ENCODE measurements around the gene DEXI.

DNA sequence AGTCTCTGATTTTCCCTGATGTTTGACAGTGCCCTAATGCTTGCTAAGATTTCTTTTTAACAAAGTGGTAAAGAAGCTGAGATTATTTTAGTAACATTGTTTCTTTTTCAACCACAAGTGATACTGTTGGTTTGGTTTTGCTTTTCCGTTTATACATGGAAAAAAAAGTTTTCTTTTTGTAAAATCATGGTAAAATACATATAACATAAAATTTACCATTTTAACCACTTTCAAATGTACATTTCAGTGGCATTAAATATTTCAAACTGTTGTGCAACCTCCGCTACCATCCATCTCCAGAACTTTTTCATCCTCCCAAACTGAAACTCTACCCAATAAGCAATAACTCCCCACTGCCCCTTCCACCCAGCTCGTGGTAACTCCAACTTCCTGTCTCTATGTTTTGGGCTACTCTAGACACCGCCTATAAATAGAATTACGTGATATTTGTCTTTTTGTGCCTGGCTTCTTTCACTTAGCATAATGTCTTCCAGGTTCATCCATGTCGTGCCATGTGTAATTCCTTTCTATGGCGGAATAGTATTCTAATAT, 60.7 kb downstream of the DEXI start:
- TF ChIP-seq POLR2A (IDR thresholded peaks at IDR 0.05) (no peak), EP300 (IDR thresholded peaks at IDR 0.05) (no peak)
- TF ChIP-seq, protein P1, sequence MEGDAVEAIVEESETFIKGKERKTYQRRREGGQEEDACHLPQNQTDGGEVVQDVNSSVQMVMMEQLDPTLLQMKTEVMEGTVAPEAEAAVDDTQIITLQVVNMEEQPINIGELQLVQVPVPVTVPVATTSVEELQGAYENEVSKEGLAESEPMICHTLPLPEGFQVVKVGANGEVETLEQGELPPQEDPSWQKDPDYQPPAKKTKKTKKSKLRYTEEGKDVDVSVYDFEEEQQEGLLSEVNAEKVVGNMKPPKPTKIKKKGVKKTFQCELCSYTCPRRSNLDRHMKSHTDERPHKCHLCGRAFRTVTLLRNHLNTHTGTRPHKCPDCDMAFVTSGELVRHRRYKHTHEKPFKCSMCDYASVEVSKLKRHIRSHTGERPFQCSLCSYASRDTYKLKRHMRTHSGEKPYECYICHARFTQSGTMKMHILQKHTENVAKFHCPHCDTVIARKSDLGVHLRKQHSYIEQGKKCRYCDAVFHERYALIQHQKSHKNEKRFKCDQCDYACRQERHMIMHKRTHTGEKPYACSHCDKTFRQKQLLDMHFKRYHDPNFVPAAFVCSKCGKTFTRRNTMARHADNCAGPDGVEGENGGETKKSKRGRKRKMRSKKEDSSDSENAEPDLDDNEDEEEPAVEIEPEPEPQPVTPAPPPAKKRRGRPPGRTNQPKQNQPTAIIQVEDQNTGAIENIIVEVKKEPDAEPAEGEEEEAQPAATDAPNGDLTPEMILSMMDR (IDR thresholded peaks at IDR 0.05), result no peak
